ENCODE data around the gene PARG.
"Not testable (repeated sequence)": the region's sequence is repeated elsewhere in the genome, so short reads cannot be mapped to it uniquely, and the experiment has no call there.

The PARG gene

DNA sequence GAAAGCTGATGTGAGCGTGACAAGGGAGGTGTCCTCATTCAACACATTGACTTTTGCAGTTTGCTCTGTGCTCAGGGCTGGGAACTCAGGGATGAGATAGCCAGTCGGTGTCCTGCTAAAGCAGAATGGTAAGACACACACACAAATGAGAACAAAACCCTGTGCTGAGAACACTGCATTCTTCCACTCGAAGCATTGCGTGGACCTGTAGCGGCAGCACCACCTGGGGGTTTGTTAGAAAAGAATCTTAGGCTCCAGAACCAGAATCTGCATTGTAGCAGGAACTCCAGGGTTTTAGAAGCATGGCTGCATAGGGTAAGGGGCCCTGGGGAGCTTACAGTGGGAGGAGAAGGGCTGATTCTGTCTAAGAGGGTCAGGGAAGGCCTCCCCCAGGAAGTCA lies 158.2 kb downstream of the PARG start:
- 57 to 60% methylated on average over 5 of the region's 5 CpGs for WGBS, 2 experiments

DNA sequence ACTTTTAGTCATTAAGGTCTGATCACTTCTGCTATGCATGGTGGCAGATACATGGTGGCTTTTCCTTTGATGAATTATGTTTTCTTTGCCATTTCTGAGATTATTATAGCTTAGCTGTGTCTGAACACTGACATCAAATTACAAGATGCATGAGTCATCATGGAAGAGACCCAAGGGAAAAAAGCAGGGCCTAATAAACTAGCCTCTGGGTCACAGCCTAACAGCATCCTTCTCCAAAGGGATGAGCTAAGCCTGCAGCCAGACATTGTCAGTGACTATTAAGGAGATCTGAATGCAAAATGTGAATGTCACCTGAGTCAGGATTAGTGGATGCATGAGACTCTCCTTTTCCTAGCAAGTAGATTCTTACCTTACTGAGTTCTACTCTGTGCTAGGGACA lies 160.6 kb downstream of the PARG start:
- Histone ChIP-seq H3K9me3 (ENCODE audit: control insufficient read depth, low read length) (no peaks in the 10 kb centered on the region), H3K4me3 (ENCODE audit: insufficient read depth, low read depth, low read length) (no peak overlapping the region), H3K27ac (ENCODE audit: insufficient read depth, low read depth, low read length, poor library complexity, severe bottlenecking) (no peak overlapping the region), H3K27me3 (ENCODE audit: control insufficient read depth, insufficient read depth, low read length, poor library complexity, severe bottlenecking) (no peaks in the 10 kb centered on the region), H3K36me3 (ENCODE audit: control insufficient read depth, insufficient read depth, low read length) (no peaks in the 10 kb centered on the region), H3K4me1 (ENCODE audit: control insufficient read depth, insufficient read depth, low read length) (no peaks in the 10 kb centered on the region)

More for the DNA sequence above, 158.2 kb downstream of the PARG start:
- no peaks in the 10 kb centered on the region for H3K9me3 ChIP-seq (ENCODE audit: control insufficient read depth, low read length)
- no peak overlapping the region for H3K4me3 ChIP-seq (ENCODE audit: insufficient read depth, low read depth, low read length)
- no peaks in the 10 kb centered on the region for H3K36me3 ChIP-seq (ENCODE audit: control insufficient read depth, insufficient read depth, low read length)
- H3K4me1 ChIP-seq (ENCODE audit: control insufficient read depth, insufficient read depth, low read length): no peaks in the 10 kb centered on the region
- no peak overlapping the region for H3K27ac ChIP-seq (ENCODE audit: insufficient read depth, low read depth, low read length, poor library complexity, severe bottlenecking)
- no peaks in the 10 kb centered on the region for H3K27me3 ChIP-seq (ENCODE audit: control insufficient read depth, insufficient read depth, low read length, poor library complexity, severe bottlenecking)

DNA sequence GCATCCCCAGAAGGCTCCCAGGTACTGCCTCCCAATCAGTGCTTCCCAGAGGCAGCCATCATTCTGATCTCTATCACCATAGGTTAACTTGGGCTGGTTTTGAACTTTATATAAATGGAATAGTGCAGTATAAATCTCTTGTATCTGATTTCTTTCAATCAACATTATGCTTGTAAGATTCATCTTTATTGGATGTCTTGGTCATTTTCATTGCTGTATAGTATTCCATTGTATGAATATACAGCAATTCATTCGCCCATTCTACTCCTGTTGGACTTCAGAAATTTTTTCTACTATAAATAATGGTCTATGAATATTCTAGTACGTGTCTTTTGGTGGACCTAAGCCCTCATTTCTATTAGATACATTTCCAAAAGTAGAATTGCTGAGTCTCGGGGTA lies 163.6 kb downstream of the PARG start:
- Histone ChIP-seq H3K4me1 (ENCODE audit: control insufficient read depth, insufficient read depth, low read length) (no peaks in the 10 kb centered on the region), H3K27ac (ENCODE audit: insufficient read depth, low read depth, low read length, poor library complexity, severe bottlenecking) (no peak overlapping the region), H3K4me3 (ENCODE audit: insufficient read depth, low read depth, low read length) (no peak overlapping the region), H3K9me3 (ENCODE audit: control insufficient read depth, low read length) (no peaks in the 10 kb centered on the region), H3K27me3 (ENCODE audit: control insufficient read depth, insufficient read depth, low read length, poor library complexity, severe bottlenecking) (no peaks in the 10 kb centered on the region), H3K36me3 (ENCODE audit: control insufficient read depth, insufficient read depth, low read length) (no peaks in the 10 kb centered on the region)
- WGBS, 2 experiments: 89 to 97% methylated on average over 1 to 2 of the region's 3 CpGs

DNA sequence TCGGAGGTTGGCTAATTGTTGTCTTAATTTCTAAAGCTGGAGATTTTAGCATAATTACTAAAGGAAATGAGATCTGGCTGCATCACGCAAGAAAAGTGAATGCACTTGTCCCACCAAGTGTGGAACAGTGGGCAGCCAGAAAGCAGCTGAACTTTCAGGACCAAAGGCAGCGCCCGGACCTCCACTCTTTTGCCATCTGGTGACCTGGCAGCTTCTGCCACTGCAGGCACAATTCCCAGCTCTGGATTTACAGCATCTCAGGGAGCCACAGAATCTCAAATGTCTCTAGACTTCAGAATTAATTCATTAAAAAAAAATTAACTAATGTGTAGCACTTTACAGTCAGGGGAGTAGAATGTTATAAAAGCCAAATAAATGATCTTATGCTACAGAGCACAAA lies 165.0 kb downstream of the PARG start:
- Histone ChIP-seq H3K9me3 (ENCODE audit: control insufficient read depth, low read length) (no peaks in the 10 kb centered on the region), H3K27me3 (ENCODE audit: control insufficient read depth, insufficient read depth, low read length, poor library complexity, severe bottlenecking) (no peaks in the 10 kb centered on the region)
- 91 to 94% methylated on average over 4 of the region's 4 CpGs for WGBS, 2 experiments

GRCh38 chr10:49775014-49775413 lies 166.8 kb downstream of the PARG start:
- Histone ChIP-seq H3K27me3 (ENCODE audit: control insufficient read depth, insufficient read depth, low read length, poor library complexity, severe bottlenecking) (no peaks in the 10 kb centered on the region), H3K4me1 (ENCODE audit: control insufficient read depth, insufficient read depth, low read length) (no peaks in the 10 kb centered on the region), H3K4me3 (ENCODE audit: insufficient read depth, low read depth, low read length) (no peak overlapping the region), H3K9me3 (ENCODE audit: control insufficient read depth, low read length) (no peaks in the 10 kb centered on the region), H3K27ac (ENCODE audit: insufficient read depth, low read depth, low read length, poor library complexity, severe bottlenecking) (no peak overlapping the region), H3K36me3 (ENCODE audit: control insufficient read depth, insufficient read depth, low read length) (no peaks in the 10 kb centered on the region)
- WGBS, 2 experiments: 87 to 91% methylated on average over 1 to 2 of the region's 2 CpGs

More for the DNA sequence above, 165.0 kb downstream of the PARG start:
- Histone ChIP-seq H3K27ac (ENCODE audit: insufficient read depth, low read depth, low read length, poor library complexity, severe bottlenecking) (no peak overlapping the region), H3K36me3 (ENCODE audit: control insufficient read depth, insufficient read depth, low read length) (no peaks in the 10 kb centered on the region), H3K4me3 (ENCODE audit: insufficient read depth, low read depth, low read length) (no peak overlapping the region), H3K4me1 (ENCODE audit: control insufficient read depth, insufficient read depth, low read length) (no peaks in the 10 kb centered on the region)

DNA sequence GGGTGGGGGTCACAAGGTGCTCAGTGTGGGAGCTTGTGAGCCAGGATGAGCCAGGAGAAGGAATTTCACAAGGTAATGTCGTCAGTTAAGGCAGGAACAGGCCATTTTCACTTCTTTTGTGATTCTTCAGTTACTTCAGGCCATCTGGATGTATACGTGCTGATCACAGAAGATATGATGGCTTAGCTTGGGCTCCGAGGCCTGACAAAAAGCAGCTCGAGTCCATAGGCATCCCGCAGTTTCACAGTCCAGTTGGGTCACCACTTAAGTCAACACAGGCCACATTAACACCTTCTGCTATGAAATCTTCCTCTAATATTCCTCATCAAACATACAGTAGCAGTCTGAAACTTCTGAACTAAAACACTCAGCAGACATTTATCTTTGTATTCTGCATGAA lies 168.9 kb downstream of the PARG start:
- H3K27me3 ChIP-seq (ENCODE audit: control insufficient read depth, insufficient read depth, low read length, poor library complexity, severe bottlenecking); H3K4me1 ChIP-seq (ENCODE audit: control insufficient read depth, insufficient read depth, low read length); H3K9me3 ChIP-seq (ENCODE audit: control insufficient read depth, low read length); H3K27ac ChIP-seq (ENCODE audit: insufficient read depth, low read depth, low read length, poor library complexity, severe bottlenecking); H3K4me3 ChIP-seq (ENCODE audit: insufficient read depth, low read depth, low read length); H3K36me3 ChIP-seq (ENCODE audit: control insufficient read depth, insufficient read depth, low read length): not testable (repeated sequence)
- WGBS, 2 experiments: 69 to 70% methylated on average over 5 of the region's 5 CpGs

GRCh38 chr10:49771046-49771445 lies 170.8 kb downstream of the PARG start:
- not testable (repeated sequence) for H3K27me3 ChIP-seq (ENCODE audit: control insufficient read depth, insufficient read depth, low read length, poor library complexity, severe bottlenecking); H3K4me3 ChIP-seq (ENCODE audit: insufficient read depth, low read depth, low read length); H3K4me1 ChIP-seq (ENCODE audit: control insufficient read depth, insufficient read depth, low read length); H3K27ac ChIP-seq (ENCODE audit: insufficient read depth, low read depth, low read length, poor library complexity, severe bottlenecking); H3K9me3 ChIP-seq (ENCODE audit: control insufficient read depth, low read length); H3K36me3 ChIP-seq (ENCODE audit: control insufficient read depth, insufficient read depth, low read length)
- 77 to 79% methylated on average over 10 to 11 of the region's 11 CpGs for WGBS, 2 experiments

DNA sequence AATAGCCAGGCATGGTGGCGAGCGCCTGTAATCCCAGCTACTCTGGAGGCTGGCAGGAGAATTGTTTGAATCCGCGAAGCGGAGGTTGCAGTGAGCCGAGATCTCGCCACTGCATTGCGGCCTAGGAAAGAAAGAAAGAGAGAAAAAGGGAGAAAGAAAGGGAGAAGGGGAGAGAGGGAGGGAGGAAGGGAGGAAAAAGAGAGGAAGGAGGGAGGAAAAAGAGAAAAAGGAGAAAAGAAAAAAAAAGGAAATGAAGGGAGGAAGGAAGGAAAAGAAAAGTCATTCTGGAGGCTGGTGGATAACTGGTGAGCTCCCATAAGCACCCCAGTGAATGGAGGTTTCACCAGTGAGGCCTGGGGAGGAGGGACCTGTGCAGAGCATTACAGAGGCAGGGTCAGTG lies 172.1 kb downstream of the PARG start:
- H3K4me3 ChIP-seq (ENCODE audit: insufficient read depth, low read depth, low read length): no peak overlapping the region
- no peak overlapping the region for H3K27ac ChIP-seq (ENCODE audit: insufficient read depth, low read depth, low read length, poor library complexity, severe bottlenecking)
- H3K27me3 ChIP-seq (ENCODE audit: control insufficient read depth, insufficient read depth, low read length, poor library complexity, severe bottlenecking): peaks cover 7% of the 10 kb centered on the region
- no peaks in the 10 kb centered on the region for H3K36me3 ChIP-seq (ENCODE audit: control insufficient read depth, insufficient read depth, low read length)
- no peaks in the 10 kb centered on the region for H3K4me1 ChIP-seq (ENCODE audit: control insufficient read depth, insufficient read depth, low read length)
- H3K9me3 ChIP-seq (ENCODE audit: control insufficient read depth, low read length): no peaks in the 10 kb centered on the region
- WGBS, 2 experiments: 91 to 95% methylated on average over 8 of the region's 8 CpGs

GRCh38 chr10:49768731-49769130 lies 173.1 kb downstream of the PARG start:
- H3K4me1 ChIP-seq (ENCODE audit: control insufficient read depth, insufficient read depth, low read length): no peaks in the 10 kb centered on the region
- no peak overlapping the region for H3K4me3 ChIP-seq (ENCODE audit: insufficient read depth, low read depth, low read length)
- no peaks in the 10 kb centered on the region for H3K36me3 ChIP-seq (ENCODE audit: control insufficient read depth, insufficient read depth, low read length)
- 88 to 91% methylated on average over 45 of the region's 45 CpGs for WGBS, 2 experiments
- H3K27me3 ChIP-seq (ENCODE audit: control insufficient read depth, insufficient read depth, low read length, poor library complexity, severe bottlenecking): peaks cover 7% of the 10 kb centered on the region
- H3K9me3 ChIP-seq (ENCODE audit: control insufficient read depth, low read length): no peaks in the 10 kb centered on the region
- H3K27ac ChIP-seq (ENCODE audit: insufficient read depth, low read depth, low read length, poor library complexity, severe bottlenecking): no peak overlapping the region

DNA sequence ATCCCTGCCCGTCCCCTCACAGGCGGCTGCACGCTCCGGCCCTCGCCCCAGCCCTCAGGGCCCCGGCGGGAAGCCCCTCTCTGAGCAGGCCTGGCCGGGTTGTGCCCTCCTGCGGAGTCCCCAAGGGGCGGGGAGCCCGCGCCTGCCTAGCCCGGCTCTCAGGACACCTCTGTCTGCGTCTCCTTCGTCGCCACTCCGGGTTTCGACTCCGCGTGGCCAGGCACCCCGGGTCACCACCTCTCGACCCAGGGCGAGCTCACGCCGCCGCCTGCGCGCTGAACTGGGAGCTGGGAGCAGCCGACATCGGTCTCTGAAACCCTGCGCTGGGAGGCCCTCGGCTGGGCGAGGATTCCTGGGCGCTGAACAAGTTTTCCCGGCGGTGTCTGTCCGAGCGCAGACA lies 173.5 kb downstream of the PARG start:
- 88 to 90% methylated on average over 38 of the region's 38 CpGs for WGBS, 2 experiments
- no peak overlapping the region for H3K4me3 ChIP-seq (ENCODE audit: insufficient read depth, low read depth, low read length)
- peaks cover 9% of the 10 kb centered on the region for H3K27me3 ChIP-seq (ENCODE audit: control insufficient read depth, insufficient read depth, low read length, poor library complexity, severe bottlenecking)
- no peaks in the 10 kb centered on the region for H3K36me3 ChIP-seq (ENCODE audit: control insufficient read depth, insufficient read depth, low read length)
- no peaks in the 10 kb centered on the region for H3K4me1 ChIP-seq (ENCODE audit: control insufficient read depth, insufficient read depth, low read length)
- H3K9me3 ChIP-seq (ENCODE audit: control insufficient read depth, low read length): no peaks in the 10 kb centered on the region
- no peak overlapping the region for H3K27ac ChIP-seq (ENCODE audit: insufficient read depth, low read depth, low read length, poor library complexity, severe bottlenecking)
